HCT116 (cell line): ENCODE results near the gene UBTD1. TPM values are rescaled to one million over a fixed set of nuclear protein-coding genes. Genes with fewer than 3 reads are reported as not detected.
A peak's percentile ranks its signal among the peaks of the same experiment; 100 is the strongest.

Experiments used
- ATAC-seq: fragments of 200-7000 bp; cut with Tn5 transposase; 2 replicates; pipeline ENCODE4 v1.9.1; 2020; ENCODE audit warnings: mild to moderate bottlenecking, moderate library complexity
- BruUV-seq: library from RNA; stranded (reverse); fragments of 400-500 nt; replicated peaks from 2 replicates; lab custom pipeline; 2021; lab: Mats Ljungman, UMichigan
- CTCF ChIA-PET: fragments of 300-600 bp; sonication (Branson Sonifier 250); formaldehyde crosslinking; loops from one replicate; lab custom pipeline; 2021; ENCODE audit warnings: antibody characterized with exemption; lab: Charles Lee
- POLR2A ChIA-PET: fragments of 300-600, 350-600 bp; sonication (Branson Sonifier 250); formaldehyde crosslinking; loops from one replicate; lab custom pipeline; 2021; ENCODE audit warnings: antibody characterized with exemption; lab: Charles Lee
- RAD21 ChIA-PET, 2 experiments: fragments of 300-600 bp; sonication (Branson Sonifier 250); formaldehyde crosslinking; loops; one replicate each; lab custom pipeline; 2023; ENCODE audit warnings: low total read pairs in 2 of 2; ENCODE audit not compliant: uncharacterized antibody in 2 of 2, unreplicated experiment in 2 of 2, low non-redundant PET in 1 of 2; lab: Charles Lee
- DNase-seq: peaks from one replicate; pipeline ENCODE4 v3.0.0-alpha.2; 2010; ENCODE audit warnings: low read depth, low spot score
- H2AFZ ChIP-seq: fragments of 200-600 bp; shearing (Covaris generic), sonication (generic); 2 replicates; pipeline ENCODE4 v1.6.1; 2017; ENCODE audit warnings: low read depth, mixed run types, mixed read lengths, antibody characterized with exemption, low read length; ENCODE audit not compliant: poor library complexity, severe bottlenecking
- H3K27ac ChIP-seq: 2 replicates; pipeline ENCODE4 v1.5.1; 2012; ENCODE audit warnings: low read depth, low read length
- H3K27me3 ChIP-seq: fragments of 200-600 bp; sonication (generic); 2 replicates; pipeline ENCODE4 v1.6.1; 2016; ENCODE audit warnings: mixed run types, low read length, mixed read lengths; ENCODE audit not compliant: insufficient read depth
- H3K36me3 ChIP-seq, 2 experiments: fragments of 200-500 bp in 1 of 2; fragments of 200-600 bp in 1 of 2; sonication (Bioruptor generic) in 1 of 2; sonication (generic) in 1 of 2; 2 replicates each; pipeline versions ENCODE4 v1.5.1 to v1.6.1; 2014 to 2016; ENCODE audit warnings: low read length in 2 of 2, inconsistent platforms in 1 of 2, mixed read lengths in 1 of 2, mixed run types in 1 of 2; ENCODE audit not compliant: insufficient read depth in 2 of 2, control insufficient read depth in 1 of 2
- H3K4me1 ChIP-seq, 2 experiments: fragments of 200-600 bp in 1 of 2; sonication (generic) in 1 of 2; 2 replicates each; pipeline versions ENCODE4 v1.5.1 to v1.6.1; 2012 to 2017; ENCODE audit warnings: low read length in 2 of 2, inconsistent platforms in 1 of 2, mild to moderate bottlenecking in 1 of 2, mixed read lengths in 1 of 2, mixed run types in 1 of 2, moderate library complexity in 1 of 2; ENCODE audit not compliant: insufficient read depth in 2 of 2, control insufficient read depth in 1 of 2
- H3K4me2 ChIP-seq: fragments of 200-600 bp; sonication (generic); 2 replicates; pipeline ENCODE4 v1.6.1; 2017; ENCODE audit warnings: mixed run types, low read length, mixed read lengths
- H3K4me3 ChIP-seq, 2 experiments: fragments of 200-600 bp in 1 of 2; sonication (generic) in 1 of 2; replicated peaks in 1 of 2; 2 replicates each; pipeline ENCODE4 v1.5.1; 2011 to 2016; ENCODE audit warnings: low read length in 2 of 2, control low read depth in 1 of 2, low read depth in 1 of 2, mild to moderate bottlenecking in 1 of 2, mixed read lengths in 1 of 2, mixed run types in 1 of 2
- H3K79me2 ChIP-seq: fragments of 200-600 bp; sonication (generic); 2 replicates; pipeline ENCODE4 v1.6.1; 2017; ENCODE audit warnings: mild to moderate bottlenecking, mixed run types, low read length, moderate library complexity, mixed read lengths; ENCODE audit not compliant: insufficient read depth
- H3K9ac ChIP-seq: fragments of 200-600 bp; sonication (generic); 2 replicates; pipeline ENCODE4 v1.6.1; 2016; ENCODE audit warnings: low read length, mixed read lengths
- H3K9me2 ChIP-seq: fragments of 200-600 bp; sonication (generic), shearing (Covaris generic); 2 replicates; pipeline ENCODE4 v1.6.1; 2017; ENCODE audit warnings: mixed run types, mild to moderate bottlenecking, moderate library complexity; ENCODE audit not compliant: insufficient read depth
- H3K9me3 ChIP-seq, 2 experiments: fragments of 200-500 bp in 1 of 2; fragments of 200-600 bp in 1 of 2; sonication (Bioruptor generic) in 1 of 2; sonication (generic) in 1 of 2; 2 replicates each; pipeline ENCODE4 v1.6.1; 2014 to 2017; ENCODE audit warnings: low read length in 2 of 2, mixed read lengths in 2 of 2, inconsistent platforms in 1 of 2, low read depth in 1 of 2, mild to moderate bottlenecking in 1 of 2, mixed run types in 1 of 2, moderate library complexity in 1 of 2; ENCODE audit not compliant: control insufficient read depth in 1 of 2, insufficient read depth in 1 of 2
- H4K20me1 ChIP-seq: fragments of 200-600 bp; sonication (generic), shearing (Covaris generic); 2 replicates; pipeline ENCODE4 v1.6.1; 2017; ENCODE audit warnings: mixed run types, mild to moderate bottlenecking, moderate library complexity; ENCODE audit not compliant: insufficient read depth
- JUND ChIP-seq: IDR thresholded peaks from 2 replicates; pipeline ENCODE4 v1.6.1; 2012
- RAD21 ChIP-seq: IDR thresholded peaks from 2 replicates; pipeline ENCODE4 v1.6.1; 2012; ENCODE audit warnings: low read depth, mild to moderate bottlenecking
- ZNF274 ChIP-seq: fragments of 200-500 bp; sonication (Bioruptor generic); IDR thresholded peaks from 2 replicates; pipeline ENCODE4 v1.6.1; 2014; ENCODE audit warnings: mild to moderate bottlenecking, low read depth, low read length, inconsistent platforms
- intact Hi-C: fragments of 100-400 bp; cut with micrococcal nuclease; formaldehyde crosslinking; loops from 2 replicates; pipeline ENCODE4 v1.10.0; 2022
- total RNA-seq: library from RNA; stranded (reverse); gene quantifications from one replicate; pipeline ENCODE4 v1.2.1, GENCODE V29; 2021; ENCODE audit not compliant: unreplicated experiment
- TF ChIP-seq, protein P1 (sequence below): IDR thresholded peaks from 2 replicates; pipeline ENCODE4 v1.6.1; 2011; ENCODE audit warnings: mild to moderate bottlenecking, low read length, moderate library complexity; ENCODE audit not compliant: insufficient replicate concordance; ENCODE audit errors: extremely low read depth
- TF ChIP-seq, protein P2 (sequence below), 3 experiments: fragments of 200-600 bp in 1 of 3; sonication (generic) in 1 of 3; IDR thresholded peaks in 2 of 3; conservative IDR thresholded peaks in 1 of 3; 2 replicates each; pipeline ENCODE4 v1.5.1; 2012 to 2017; ENCODE audit warnings: low read depth in 2 of 3, low read length in 2 of 3, antibody characterized with exemption in 1 of 3, borderline replicate concordance in 1 of 3, control low read depth in 1 of 3, mild to moderate bottlenecking in 1 of 3, mixed read lengths in 1 of 3, mixed run types in 1 of 3, moderate library complexity in 1 of 3; ENCODE audit not compliant: insufficient read depth in 1 of 3

The UBTD1 gene
- total RNA-seq, 1 experiment from 2014 or later: 12.8 TPM

- POLR2A ChIA-PET: no interaction called here
These were observed 112.7 kb downstream of the UBTD1 start for GRCh38 chr10:97611473-97611872.

DNA sequence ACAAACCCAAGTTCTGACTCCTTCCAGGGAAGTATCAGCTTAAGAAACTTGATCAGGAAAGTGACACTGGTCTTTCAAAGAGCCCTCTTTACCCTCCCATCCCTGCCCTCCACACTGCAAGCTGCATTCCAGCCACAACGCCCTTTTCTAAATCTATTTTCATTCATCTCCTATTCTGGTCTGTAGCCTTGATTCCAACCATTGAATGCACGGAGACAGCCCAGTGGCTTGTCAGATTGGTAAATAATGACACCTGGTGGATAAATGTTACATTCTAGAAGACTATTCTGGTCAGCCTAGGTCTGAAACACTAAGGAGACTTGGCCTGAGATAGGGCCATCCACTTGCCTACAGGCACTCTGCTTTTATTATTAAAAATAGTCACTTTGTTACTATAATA, 113.7 kb downstream of the UBTD1 start:
- ATAC-seq: peak; percentile 96
- H3K27ac ChIP-seq: no peak overlapping the region
- intact Hi-C loops: loop anchor here (1.0 to 2.0 kb wide), 4 partner anchors 40 to 205 kb away; partner anchors contain the start of gene ANKRD2

More at GRCh38 chr10:97611473-97611872, 112.7 kb downstream of the UBTD1 start:
- CTCF ChIA-PET: interaction anchor here (0.8 to 2.3 kb wide), 7 partner anchors 37 to 148 kb away, joined by 3 to 35 read pairs (median 4); partner anchors contain the start of gene ANKRD2
- DNase-seq: no peak
- BruUV-seq: no TSS peak
- no peak overlapping the region for H3K27ac ChIP-seq
- H3K27me3 ChIP-seq: no peaks in the 10 kb centered on the region
- no peaks in the 10 kb centered on the region for H4K20me1 ChIP-seq
- no peak overlapping the region for H3K9ac ChIP-seq
- H3K79me2 ChIP-seq: no peaks in the 10 kb centered on the region
- H3K36me3 ChIP-seq: no peaks in the 10 kb centered on the region
- RAD21 ChIA-PET: interaction anchor here in 1 of 2 experiments (0.5 kb wide), 1 partner anchor 22 kb away, joined by 3 read pairs; the partner anchor contains the start of gene C10orf62
- H2AFZ ChIP-seq: no peak overlapping the region
- ATAC-seq: no peak
- TF ChIP-seq, protein P1, sequence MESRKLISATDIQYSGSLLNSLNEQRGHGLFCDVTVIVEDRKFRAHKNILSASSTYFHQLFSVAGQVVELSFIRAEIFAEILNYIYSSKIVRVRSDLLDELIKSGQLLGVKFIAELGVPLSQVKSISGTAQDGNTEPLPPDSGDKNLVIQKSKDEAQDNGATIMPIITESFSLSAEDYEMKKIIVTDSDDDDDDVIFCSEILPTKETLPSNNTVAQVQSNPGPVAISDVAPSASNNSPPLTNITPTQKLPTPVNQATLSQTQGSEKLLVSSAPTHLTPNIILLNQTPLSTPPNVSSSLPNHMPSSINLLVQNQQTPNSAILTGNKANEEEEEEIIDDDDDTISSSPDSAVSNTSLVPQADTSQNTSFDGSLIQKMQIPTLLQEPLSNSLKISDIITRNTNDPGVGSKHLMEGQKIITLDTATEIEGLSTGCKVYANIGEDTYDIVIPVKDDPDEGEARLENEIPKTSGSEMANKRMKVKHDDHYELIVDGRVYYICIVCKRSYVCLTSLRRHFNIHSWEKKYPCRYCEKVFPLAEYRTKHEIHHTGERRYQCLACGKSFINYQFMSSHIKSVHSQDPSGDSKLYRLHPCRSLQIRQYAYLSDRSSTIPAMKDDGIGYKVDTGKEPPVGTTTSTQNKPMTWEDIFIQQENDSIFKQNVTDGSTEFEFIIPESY: no peak
- no peak for TF ChIP-seq JUND
- TF ChIP-seq, all 23 proteins: peak for 0
- Histone ChIP-seq H3K4me1 (peaks cover 3 to 4% of the 10 kb centered on the region in 2 experiments; a peak in 2 of 4 replicates), H3K9me2 (no peaks in the 10 kb centered on the region), H3K4me2 (no peak overlapping the region), H3K9me3 (no peaks in the 10 kb centered on the region), H3K4me3 (no peak overlapping the region)
- intact Hi-C loops: no loop called here

More for the DNA sequence above, 113.7 kb downstream of the UBTD1 start:
- H3K27me3 ChIP-seq: no peaks in the 10 kb centered on the region
- H3K4me2 ChIP-seq: no peak overlapping the region
- no peak overlapping the region for H3K9ac ChIP-seq
- DNase-seq: peak; percentile 42
- no peak overlapping the region for H3K4me3 ChIP-seq
- H4K20me1 ChIP-seq: no peaks in the 10 kb centered on the region
- no peaks in the 10 kb centered on the region for H3K9me3 ChIP-seq
- no peak overlapping the region for H2AFZ ChIP-seq
- H3K4me1 ChIP-seq: peaks cover 3 to 4% of the 10 kb centered on the region in 2 experiments; a peak in 2 of 4 replicates
- no TSS peak for BruUV-seq
- no peaks in the 10 kb centered on the region for H3K9me2 ChIP-seq
- ChIA-PET POLR2A (no interaction called here), CTCF (interaction anchor here (0.7 to 2.3 kb wide), 14 partner anchors 21 to 211 kb away, joined by 3 to 35 read pairs (median 4); partner anchors contain the start of genes ANKRD2, MMS19, MORN4 and RRP12), RAD21 (interaction anchor here (0.5 to 1.6 kb wide), 7 partner anchors 11 to 41 kb away, joined by 3 to 12 read pairs (median 3); partner anchors contain the start of genes ANKRD2 (in 2 of the 2) and C10orf62 (in 1 of the 2))
- TF ChIP-seq RAD21 (peak; percentile 96), ZNF274 (no peak)
- TF ChIP-seq, protein P2, sequence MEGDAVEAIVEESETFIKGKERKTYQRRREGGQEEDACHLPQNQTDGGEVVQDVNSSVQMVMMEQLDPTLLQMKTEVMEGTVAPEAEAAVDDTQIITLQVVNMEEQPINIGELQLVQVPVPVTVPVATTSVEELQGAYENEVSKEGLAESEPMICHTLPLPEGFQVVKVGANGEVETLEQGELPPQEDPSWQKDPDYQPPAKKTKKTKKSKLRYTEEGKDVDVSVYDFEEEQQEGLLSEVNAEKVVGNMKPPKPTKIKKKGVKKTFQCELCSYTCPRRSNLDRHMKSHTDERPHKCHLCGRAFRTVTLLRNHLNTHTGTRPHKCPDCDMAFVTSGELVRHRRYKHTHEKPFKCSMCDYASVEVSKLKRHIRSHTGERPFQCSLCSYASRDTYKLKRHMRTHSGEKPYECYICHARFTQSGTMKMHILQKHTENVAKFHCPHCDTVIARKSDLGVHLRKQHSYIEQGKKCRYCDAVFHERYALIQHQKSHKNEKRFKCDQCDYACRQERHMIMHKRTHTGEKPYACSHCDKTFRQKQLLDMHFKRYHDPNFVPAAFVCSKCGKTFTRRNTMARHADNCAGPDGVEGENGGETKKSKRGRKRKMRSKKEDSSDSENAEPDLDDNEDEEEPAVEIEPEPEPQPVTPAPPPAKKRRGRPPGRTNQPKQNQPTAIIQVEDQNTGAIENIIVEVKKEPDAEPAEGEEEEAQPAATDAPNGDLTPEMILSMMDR (IDR thresholded peaks at IDR 0.05 in 2 of 3, conservative IDR thresholded peaks at IDR 0.05 in 1 of 3; ENCODE audit: borderline replicate concordance in 1 of 3, insufficient read depth in 1 of 3, low read depth in 2 of 3, low read length in 2 of 3): peak; percentile 25 to 90 (median 56); a peak in 5 of 6 replicates
- no peaks in the 10 kb centered on the region for H3K79me2 ChIP-seq
- H3K36me3 ChIP-seq: no peaks in the 10 kb centered on the region
